Measurements from ENCODE around the gene RIT2.

DNA sequence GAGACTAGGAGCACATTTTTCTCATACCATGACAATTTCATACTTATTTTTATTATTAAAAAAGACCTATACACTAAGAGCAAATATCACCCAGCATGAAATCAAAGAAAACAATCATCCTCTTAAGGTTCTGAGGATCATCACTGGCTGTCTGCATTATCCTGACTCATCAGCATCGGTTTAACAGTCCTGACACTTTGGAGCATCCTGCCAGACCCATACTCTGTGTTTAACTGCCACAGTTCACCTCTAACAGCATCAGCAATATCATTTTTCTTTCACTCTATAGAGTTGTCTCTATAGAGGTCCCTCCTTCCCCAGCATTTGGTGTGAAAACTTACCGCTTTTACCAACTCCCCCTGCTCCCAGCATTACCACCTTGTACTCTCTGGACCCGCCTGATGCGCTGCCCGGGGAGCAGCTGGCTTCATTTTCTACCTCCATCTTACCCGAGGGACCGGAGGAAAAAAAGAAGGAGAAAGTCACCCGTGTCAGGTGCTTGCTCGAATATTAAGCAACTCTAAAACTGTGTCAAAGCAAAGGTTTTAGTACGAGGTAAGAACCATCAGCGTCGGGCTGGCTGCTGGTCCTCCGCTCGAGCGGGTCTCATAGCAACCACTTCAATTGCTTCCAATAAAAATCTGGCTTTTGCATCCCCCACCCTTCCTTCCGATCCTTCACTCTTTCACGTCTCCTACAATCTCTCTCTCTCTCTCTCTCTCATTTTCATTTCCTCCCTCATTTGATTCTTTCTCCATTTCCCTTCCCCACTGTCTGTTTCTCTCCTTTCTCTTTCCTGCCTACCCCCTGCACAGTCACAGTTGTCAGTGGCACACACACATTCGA is at the start of gene RIT2:
- TF ChIP-seq, protein P1, sequence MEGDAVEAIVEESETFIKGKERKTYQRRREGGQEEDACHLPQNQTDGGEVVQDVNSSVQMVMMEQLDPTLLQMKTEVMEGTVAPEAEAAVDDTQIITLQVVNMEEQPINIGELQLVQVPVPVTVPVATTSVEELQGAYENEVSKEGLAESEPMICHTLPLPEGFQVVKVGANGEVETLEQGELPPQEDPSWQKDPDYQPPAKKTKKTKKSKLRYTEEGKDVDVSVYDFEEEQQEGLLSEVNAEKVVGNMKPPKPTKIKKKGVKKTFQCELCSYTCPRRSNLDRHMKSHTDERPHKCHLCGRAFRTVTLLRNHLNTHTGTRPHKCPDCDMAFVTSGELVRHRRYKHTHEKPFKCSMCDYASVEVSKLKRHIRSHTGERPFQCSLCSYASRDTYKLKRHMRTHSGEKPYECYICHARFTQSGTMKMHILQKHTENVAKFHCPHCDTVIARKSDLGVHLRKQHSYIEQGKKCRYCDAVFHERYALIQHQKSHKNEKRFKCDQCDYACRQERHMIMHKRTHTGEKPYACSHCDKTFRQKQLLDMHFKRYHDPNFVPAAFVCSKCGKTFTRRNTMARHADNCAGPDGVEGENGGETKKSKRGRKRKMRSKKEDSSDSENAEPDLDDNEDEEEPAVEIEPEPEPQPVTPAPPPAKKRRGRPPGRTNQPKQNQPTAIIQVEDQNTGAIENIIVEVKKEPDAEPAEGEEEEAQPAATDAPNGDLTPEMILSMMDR (IDR thresholded peaks at IDR 0.05), result no peak
- TF ChIP-seq POLR2A (IDR thresholded peaks at IDR 0.05) (no peak), EP300 (IDR thresholded peaks at IDR 0.05) (no peak), POLR2AphosphoS5 (IDR thresholded peaks at IDR 0.05) (no peak)
